K562 (cell line): Measurements from ENCODE around the gene SMCO4.

Experiments
- ATF7 ChIP-seq: fragments of 450-650 bp; IDR thresholded peaks from 2 replicates; pipeline ENCODE4 v1.7.1; 2014; ENCODE audit warnings: mild to moderate bottlenecking, moderate library complexity
- CC2D1A ChIP-seq: fragments of 450-650 bp; IDR thresholded peaks from 2 replicates; pipeline ENCODE4 v1.6.1; 2017; ENCODE audit warnings: mild to moderate bottlenecking
- KDM1A ChIP-seq, 2 experiments: fragments of 450-650 bp; IDR thresholded peaks; 2 replicates each; pipeline ENCODE4 v1.6.1; 2016; ENCODE audit warnings: mild to moderate bottlenecking in 2 of 2
- MAZ ChIP-seq, 2 experiments: fragments of 450-650 bp in 1 of 2; sonication (generic) in 1 of 2; formaldehyde crosslinking; IDR thresholded peaks in 1 of 2; conservative IDR thresholded peaks in 1 of 2; 2 replicates each; pipeline versions ENCODE4 v1.4.0 to v1.5.0; 2020; ENCODE audit warnings: mild to moderate bottlenecking in 1 of 2, missing genetic modification reagents in 1 of 2
- POLR2A ChIP-seq: fragments of 450-650 bp; conservative IDR thresholded peaks from 2 replicates; pipeline ENCODE4 v1.6.1; 2016
- SRSF9 ChIP-seq: fragments of 200-400 bp; formaldehyde crosslinking; IDR thresholded peaks from 2 replicates; pipeline ENCODE4 v1.6.1; 2017; ENCODE audit warnings: low read depth, low read length, borderline replicate concordance
- TF ChIP-seq, protein P1 (sequence below): fragments of 250-450 bp; sonication (Bioruptor Pico); IDR thresholded peaks from 2 replicates; pipeline ENCODE4 v1.8.0; 2021; ENCODE audit warnings: moderate library complexity, mild to moderate bottlenecking, inconsistent platforms
- TF ChIP-seq, protein P2 (sequence below), 3 experiments: IDR thresholded peaks in 2 of 3; conservative IDR thresholded peaks in 1 of 3; 2 replicates each; pipeline ENCODE4 v1.5.1; 2011 to 2012; ENCODE audit warnings: low read length in 3 of 3, mild to moderate bottlenecking in 3 of 3, control low read depth in 2 of 3, improper control_type of control experiment in 1 of 3, inconsistent platforms in 1 of 3, low read depth in 1 of 3, mixed read lengths in 1 of 3, moderate library complexity in 1 of 3; ENCODE audit not compliant: insufficient read depth in 2 of 3

DNA sequence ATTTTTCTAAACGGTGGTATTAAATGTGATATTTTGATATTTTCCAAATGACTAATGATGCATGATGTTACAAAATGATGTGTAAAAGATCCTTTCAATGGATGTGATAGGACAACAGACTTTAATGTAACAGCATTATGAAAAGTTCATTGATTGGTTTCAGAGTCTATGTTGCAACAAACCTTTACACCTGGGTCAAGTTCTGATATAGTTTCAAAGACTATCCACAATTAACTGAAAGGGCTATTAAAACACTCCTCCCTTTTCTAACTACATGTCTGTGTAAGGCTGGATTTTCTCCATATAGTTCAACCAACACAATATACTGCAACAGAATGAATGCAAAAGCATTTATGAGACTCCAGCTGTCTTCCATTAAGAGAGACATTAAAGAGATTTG is 35.7 kb downstream of the SMCO4 start:
- TF ChIP-seq POLR2A (no peak), ATF7 (no peak), MAZ (CRISPR knock-in tag; conservative IDR thresholded peaks at IDR 0.05 in 1 of 2, IDR thresholded peaks at IDR 0.05 in 1 of 2) (no peak), KDM1A (IDR thresholded peaks at IDR 0.05) (no peak), CC2D1A (no peak), SRSF9 (no peak)
- TF ChIP-seq, protein P1, sequence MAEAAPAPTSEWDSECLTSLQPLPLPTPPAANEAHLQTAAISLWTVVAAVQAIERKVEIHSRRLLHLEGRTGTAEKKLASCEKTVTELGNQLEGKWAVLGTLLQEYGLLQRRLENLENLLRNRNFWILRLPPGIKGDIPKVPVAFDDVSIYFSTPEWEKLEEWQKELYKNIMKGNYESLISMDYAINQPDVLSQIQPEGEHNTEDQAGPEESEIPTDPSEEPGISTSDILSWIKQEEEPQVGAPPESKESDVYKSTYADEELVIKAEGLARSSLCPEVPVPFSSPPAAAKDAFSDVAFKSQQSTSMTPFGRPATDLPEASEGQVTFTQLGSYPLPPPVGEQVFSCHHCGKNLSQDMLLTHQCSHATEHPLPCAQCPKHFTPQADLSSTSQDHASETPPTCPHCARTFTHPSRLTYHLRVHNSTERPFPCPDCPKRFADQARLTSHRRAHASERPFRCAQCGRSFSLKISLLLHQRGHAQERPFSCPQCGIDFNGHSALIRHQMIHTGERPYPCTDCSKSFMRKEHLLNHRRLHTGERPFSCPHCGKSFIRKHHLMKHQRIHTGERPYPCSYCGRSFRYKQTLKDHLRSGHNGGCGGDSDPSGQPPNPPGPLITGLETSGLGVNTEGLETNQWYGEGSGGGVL (CRISPR knock-in tag) = no peak
- TF ChIP-seq, protein P2, sequence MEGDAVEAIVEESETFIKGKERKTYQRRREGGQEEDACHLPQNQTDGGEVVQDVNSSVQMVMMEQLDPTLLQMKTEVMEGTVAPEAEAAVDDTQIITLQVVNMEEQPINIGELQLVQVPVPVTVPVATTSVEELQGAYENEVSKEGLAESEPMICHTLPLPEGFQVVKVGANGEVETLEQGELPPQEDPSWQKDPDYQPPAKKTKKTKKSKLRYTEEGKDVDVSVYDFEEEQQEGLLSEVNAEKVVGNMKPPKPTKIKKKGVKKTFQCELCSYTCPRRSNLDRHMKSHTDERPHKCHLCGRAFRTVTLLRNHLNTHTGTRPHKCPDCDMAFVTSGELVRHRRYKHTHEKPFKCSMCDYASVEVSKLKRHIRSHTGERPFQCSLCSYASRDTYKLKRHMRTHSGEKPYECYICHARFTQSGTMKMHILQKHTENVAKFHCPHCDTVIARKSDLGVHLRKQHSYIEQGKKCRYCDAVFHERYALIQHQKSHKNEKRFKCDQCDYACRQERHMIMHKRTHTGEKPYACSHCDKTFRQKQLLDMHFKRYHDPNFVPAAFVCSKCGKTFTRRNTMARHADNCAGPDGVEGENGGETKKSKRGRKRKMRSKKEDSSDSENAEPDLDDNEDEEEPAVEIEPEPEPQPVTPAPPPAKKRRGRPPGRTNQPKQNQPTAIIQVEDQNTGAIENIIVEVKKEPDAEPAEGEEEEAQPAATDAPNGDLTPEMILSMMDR (IDR thresholded peaks at IDR 0.05 in 2 of 3, conservative IDR thresholded peaks at IDR 0.05 in 1 of 3; ENCODE audit: insufficient read depth in 2 of 3, low read depth in 1 of 3, low read length in 3 of 3) = no peak
